Endothelial cell of umbilical vein (primary cell): ENCODE measurements around the gene KPNA1. TPM values are rescaled to one million over a fixed set of nuclear protein-coding genes. Genes with fewer than 3 reads are reported as not detected.

Experiments used
- BruUV-seq: library from RNA; stranded (reverse); fragments of 400-500 nt; replicated peaks from 2 replicates; lab custom pipeline; 2021; lab: Mats Ljungman, UMichigan
- CTCF ChIA-PET: fragments of 300-600, 350-600 bp; sonication (Branson Sonifier 250); formaldehyde crosslinking; loops from one replicate; lab custom pipeline; 2021; ENCODE audit warnings: antibody characterized with exemption, inconsistent platforms; lab: Charles Lee
- POLR2A ChIA-PET: fragments of 300-600, 350-600 bp; sonication (Branson Sonifier 250); formaldehyde crosslinking; loops from one replicate; lab custom pipeline; 2021; ENCODE audit warnings: antibody characterized with exemption, inconsistent platforms; lab: Charles Lee
- DNase-seq: peaks from one replicate; pipeline ENCODE4 v3.0.0-alpha.2; 2011; ENCODE audit warnings: low read depth, low spot score
- FAIRE-seq: peaks from 2 replicates; lab custom pipeline; 2011; peaks lifted over from hg19 to GRCh38; lab: Jason Lieb, UNC
- H2AFZ ChIP-seq: 2 replicates; pipeline ENCODE4 v1.6.0; 2012; ENCODE audit warnings: low read depth, low read length, control low read depth, inconsistent platforms
- H3K27ac ChIP-seq: 2 replicates; pipeline ENCODE4 v1.5.1; 2011; ENCODE audit warnings: low read depth, mild to moderate bottlenecking, control low read depth, low read length, moderate library complexity; ENCODE audit not compliant: insufficient read depth
- H3K27me3 ChIP-seq, 2 experiments: 2 replicates each; pipeline versions ENCODE4 v1.6.0 to v1.6.1; 2011; ENCODE audit warnings: low read length in 2 of 2, mixed read lengths in 1 of 2; ENCODE audit not compliant: control insufficient read depth in 2 of 2, insufficient read depth in 2 of 2
- H3K36me3 ChIP-seq, 2 experiments: 2 replicates in 1 of 2; 3 replicates in 1 of 2; pipeline ENCODE4 v1.5.1; 2011; ENCODE audit warnings: low read length in 2 of 2, mild to moderate bottlenecking in 1 of 2, moderate library complexity in 1 of 2; ENCODE audit not compliant: control insufficient read depth in 2 of 2, insufficient read depth in 2 of 2; ENCODE audit errors: extremely low read depth in 1 of 2
- H3K4me1 ChIP-seq: 3 replicates; pipeline ENCODE4 v1.5.1; 2011; ENCODE audit warnings: mild to moderate bottlenecking, low read length; ENCODE audit not compliant: control insufficient read depth, insufficient read depth; ENCODE audit errors: extremely low read depth
- H3K4me2 ChIP-seq: 2 replicates; pipeline ENCODE4 v1.6.1; 2011; ENCODE audit warnings: low read length, control low read depth, mixed read lengths; ENCODE audit not compliant: insufficient read depth
- H3K4me3 ChIP-seq, 3 experiments: fragments of 200-600 bp in 1 of 3; sonication (generic), shearing (Covaris generic) in 1 of 3; replicated peaks in 1 of 3; 2 replicates each; pipeline ENCODE4 v1.5.1; 2011 to 2016; ENCODE audit warnings: control low read depth in 3 of 3, low read length in 3 of 3, mild to moderate bottlenecking in 2 of 3, inconsistent platforms in 1 of 3, low read depth in 1 of 3, moderate library complexity in 1 of 3; ENCODE audit not compliant: insufficient read depth in 1 of 3
- H3K79me2 ChIP-seq: 2 replicates; pipeline ENCODE4 v1.6.0; 2012; ENCODE audit warnings: low read length, inconsistent platforms; ENCODE audit not compliant: control insufficient read depth, insufficient read depth
- H3K9ac ChIP-seq: replicated peaks from 2 replicates; pipeline ENCODE3; 2011; ENCODE audit warnings: low read length, control low read depth; ENCODE audit not compliant: insufficient read depth; ENCODE audit errors: extremely low read depth
- H3K9me1 ChIP-seq: replicated peaks from 3 replicates; pipeline ENCODE4 v1.6.0; 2011; ENCODE audit warnings: mild to moderate bottlenecking, low read length; ENCODE audit not compliant: control insufficient read depth, insufficient read depth; ENCODE audit errors: extremely low read depth
- H3K9me3 ChIP-seq: replicated peaks from 2 replicates; pipeline ENCODE4 v1.5.1; 2012; ENCODE audit warnings: low read length, inconsistent platforms; ENCODE audit not compliant: control insufficient read depth, insufficient read depth
- H4K20me1 ChIP-seq: replicated peaks from 2 replicates; pipeline ENCODE3; 2011; ENCODE audit warnings: mild to moderate bottlenecking, low read length; ENCODE audit not compliant: control insufficient read depth, insufficient read depth; ENCODE audit errors: extremely low read depth
- EZH2 ChIP-seq: IDR thresholded peaks from 2 replicates; pipeline ENCODE4 v1.6.1; 2012; ENCODE audit warnings: borderline replicate concordance, low read depth, mild to moderate bottlenecking, moderate library complexity, low read length, inconsistent platforms; ENCODE audit not compliant: severe bottlenecking
- FOS ChIP-seq: IDR thresholded peaks from 2 replicates; pipeline ENCODE4 v1.6.1; 2011; ENCODE audit warnings: mild to moderate bottlenecking, low read length, moderate library complexity, borderline replicate concordance; ENCODE audit not compliant: insufficient read depth
- GATA2 ChIP-seq: IDR thresholded peaks from 2 replicates; pipeline ENCODE4 v1.7.0; 2011; ENCODE audit warnings: low read depth, mild to moderate bottlenecking, moderate library complexity, mixed read lengths, low read length; ENCODE audit not compliant: insufficient read length, insufficient read depth
- JUN ChIP-seq: IDR thresholded peaks from 2 replicates; pipeline ENCODE4 v1.6.1; 2011; ENCODE audit warnings: borderline replicate concordance, low read depth; ENCODE audit not compliant: insufficient read length, insufficient read depth
- MYC ChIP-seq: IDR thresholded peaks from one replicate; pipeline ENCODE4 v1.6.1; 2011; ENCODE audit warnings: mild to moderate bottlenecking, low read depth, low read length
- POLR2A ChIP-seq: IDR thresholded peaks from 2 replicates; pipeline ENCODE4 v1.6.1; 2012; ENCODE audit warnings: low read depth, mild to moderate bottlenecking, control low read depth, low read length
- POLR2AphosphoS5 ChIP-seq: IDR thresholded peaks from 2 replicates; pipeline ENCODE4 v1.6.1; 2012; ENCODE audit warnings: low read depth, mild to moderate bottlenecking, control low read depth, low read length, moderate library complexity; ENCODE audit not compliant: insufficient read depth
- dilution Hi-C: fragments of 300-500 bp; cut with MboI; formaldehyde crosslinking; loops from one replicate; pipeline ENCODE4 v1.15.0; 2019; ENCODE audit warnings: low sequenced_read_pairs; ENCODE audit not compliant: extremely low pct_ligation_motif_present
- intact Hi-C: fragments of 100-400 bp; cut with micrococcal nuclease; formaldehyde crosslinking; loops from one replicate; pipeline ENCODE4 v1.10.0; 2022
- polyA plus RNA-seq, 4 experiments: library from polyadenylated mRNA; depleted of rRNA in 3 of 4; stranded (reverse) in 3 of 4; unstranded in 1 of 4; fragments of >200 nt; gene quantifications; 2 replicates each; pipeline versions ENCODE4 v1.2.1 to v1.2.3, GENCODE V29; 2011 to 2012; ENCODE audit warnings: missing spikeins in 1 of 4
- total RNA-seq: library from RNA; stranded (reverse); gene quantifications from 2 replicates; pipeline ENCODE4 v1.2.3, GENCODE V29; 2021
- TF ChIP-seq, protein P1 (sequence below), 2 donors: IDR thresholded peaks; 1 replicate in 1 of 2; 2 replicates in 1 of 2; pipeline ENCODE4 v1.5.1; 2011; ENCODE audit warnings: low read length in 2 of 2, mild to moderate bottlenecking in 2 of 2, moderate library complexity in 2 of 2, control low read depth in 1 of 2, inconsistent platforms in 1 of 2, low read depth in 1 of 2; ENCODE audit not compliant: insufficient read depth in 1 of 2; ENCODE audit errors: extremely low read depth in 1 of 2
- TF ChIP-seq, protein P2 (sequence below): IDR thresholded peaks from 2 replicates; pipeline ENCODE4 v1.6.1; 2011; ENCODE audit not compliant: insufficient read depth, insufficient read length

KPNA1 gene
- total and polyA plus RNA-seq, 2 donors (not counting 3 experiments of a cell fraction or from before 2014, with no cell fraction given), result 24.4 to 110 TPM

DNA sequence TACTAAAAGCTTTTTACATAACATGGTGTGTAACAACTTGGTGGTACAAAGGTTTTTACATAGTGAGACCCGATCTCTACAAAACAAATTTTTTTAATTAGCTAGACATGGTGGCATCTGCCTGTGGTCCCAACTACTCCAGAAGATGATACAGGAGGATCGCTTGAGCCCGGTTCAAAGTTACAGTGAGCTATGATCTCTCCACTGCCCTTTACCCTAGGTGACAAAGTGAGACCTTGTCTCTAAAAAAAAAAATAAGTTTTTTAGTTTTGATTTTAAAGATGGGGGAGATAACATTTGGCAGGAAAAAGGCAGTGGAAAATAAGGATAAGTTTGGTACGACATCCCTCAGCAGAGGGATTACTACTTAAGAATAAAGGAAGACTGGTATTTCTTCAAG is 124.8 kb downstream of the KPNA1 start:
- H3K36me3 ChIP-seq, result no peaks in the 10 kb centered on the region
- FAIRE-seq (no peak), DNase-seq (no peak)
- ChIA-PET POLR2A (no interaction called here), CTCF (interaction anchor here (1.6 to 5.4 kb wide), 2 partner anchors 289 to 843 kb away, joined by 4 to 120 read pairs; partner anchors contain the start of gene PARP14)
- TF ChIP-seq POLR2AphosphoS5, result no peak
- H3K4me2 ChIP-seq, result no peak overlapping the region
- intact Hi-C loops (loop anchor here (5.0 to 10.0 kb wide), 2 partner anchors 172 to 865 kb away; partner anchors contain the start of genes DTX3L and PARP9), dilution Hi-C loops (no loop called here)
- no peaks in the 10 kb centered on the region for H3K79me2 ChIP-seq
- H4K20me1 ChIP-seq, result no peaks in the 10 kb centered on the region
- H3K9me1 ChIP-seq, result no peaks in the 10 kb centered on the region
- H3K27me3 ChIP-seq, result no peaks in the 10 kb centered on the region
- no peak overlapping the region for H3K4me3 ChIP-seq
- no TSS peak for BruUV-seq
- H2AFZ ChIP-seq, result no peak overlapping the region
- no peaks in the 10 kb centered on the region for H3K9me3 ChIP-seq
- no peak overlapping the region for H3K9ac ChIP-seq
- no peak overlapping the region for H3K27ac ChIP-seq
- H3K4me1 ChIP-seq, result no peaks in the 10 kb centered on the region

DNA sequence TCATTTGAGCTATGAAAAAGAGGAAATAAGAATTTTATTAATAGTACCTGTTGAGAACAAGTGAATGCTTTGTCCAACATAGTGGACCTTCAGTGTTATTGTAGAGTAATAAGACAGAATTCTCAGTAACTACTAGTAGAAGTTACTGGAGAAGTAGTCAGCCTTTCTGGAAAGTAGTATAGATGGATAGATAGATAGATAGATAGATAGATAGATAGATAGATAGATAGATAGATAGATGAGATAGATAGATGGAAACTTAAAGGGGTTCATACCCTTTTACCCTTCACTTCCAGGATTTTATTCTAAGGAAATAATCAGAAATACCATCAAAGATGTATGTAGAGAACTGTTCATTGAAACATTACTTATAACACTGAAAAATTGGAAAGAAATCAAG is 125.5 kb downstream of the KPNA1 start:
- no peak overlapping the region for H3K9ac ChIP-seq
- no peak overlapping the region for H3K4me3 ChIP-seq
- dilution Hi-C loops, result no loop called here
- TF ChIP-seq MYC (no peak), GATA2 (no peak), POLR2A (no peak), JUN (no peak), FOS (no peak), POLR2AphosphoS5 (no peak), EZH2 (no peak)
- TF ChIP-seq, protein P1, sequence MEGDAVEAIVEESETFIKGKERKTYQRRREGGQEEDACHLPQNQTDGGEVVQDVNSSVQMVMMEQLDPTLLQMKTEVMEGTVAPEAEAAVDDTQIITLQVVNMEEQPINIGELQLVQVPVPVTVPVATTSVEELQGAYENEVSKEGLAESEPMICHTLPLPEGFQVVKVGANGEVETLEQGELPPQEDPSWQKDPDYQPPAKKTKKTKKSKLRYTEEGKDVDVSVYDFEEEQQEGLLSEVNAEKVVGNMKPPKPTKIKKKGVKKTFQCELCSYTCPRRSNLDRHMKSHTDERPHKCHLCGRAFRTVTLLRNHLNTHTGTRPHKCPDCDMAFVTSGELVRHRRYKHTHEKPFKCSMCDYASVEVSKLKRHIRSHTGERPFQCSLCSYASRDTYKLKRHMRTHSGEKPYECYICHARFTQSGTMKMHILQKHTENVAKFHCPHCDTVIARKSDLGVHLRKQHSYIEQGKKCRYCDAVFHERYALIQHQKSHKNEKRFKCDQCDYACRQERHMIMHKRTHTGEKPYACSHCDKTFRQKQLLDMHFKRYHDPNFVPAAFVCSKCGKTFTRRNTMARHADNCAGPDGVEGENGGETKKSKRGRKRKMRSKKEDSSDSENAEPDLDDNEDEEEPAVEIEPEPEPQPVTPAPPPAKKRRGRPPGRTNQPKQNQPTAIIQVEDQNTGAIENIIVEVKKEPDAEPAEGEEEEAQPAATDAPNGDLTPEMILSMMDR (IDR thresholded peaks at IDR 0.05; ENCODE audit: extremely low read depth in 1 of 2, insufficient read depth in 1 of 2, low read depth in 1 of 2, low read length in 2 of 2), result no peak
- TF ChIP-seq, protein P2, sequence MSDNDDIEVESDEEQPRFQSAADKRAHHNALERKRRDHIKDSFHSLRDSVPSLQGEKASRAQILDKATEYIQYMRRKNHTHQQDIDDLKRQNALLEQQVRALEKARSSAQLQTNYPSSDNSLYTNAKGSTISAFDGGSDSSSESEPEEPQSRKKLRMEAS, result no peak
- no peaks in the 10 kb centered on the region for H3K9me1 ChIP-seq
- H3K9me3 ChIP-seq, result no peaks in the 10 kb centered on the region
- FAIRE-seq (no peak), DNase-seq (no peak)
- peaks cover 3% of the 10 kb centered on the region for H3K4me1 ChIP-seq
- intact Hi-C loops, result no loop called here
- H4K20me1 ChIP-seq, result no peaks in the 10 kb centered on the region
- ChIA-PET POLR2A (no interaction called here), CTCF (interaction anchor here (1.6 to 5.4 kb wide), 2 partner anchors 290 to 842 kb away, joined by 4 to 120 read pairs; partner anchors contain the start of gene PARP14)
- no peaks in the 10 kb centered on the region for H3K27me3 ChIP-seq
- H3K27ac ChIP-seq, result no peak overlapping the region
- no peak overlapping the region for H3K4me2 ChIP-seq
- no TSS peak for BruUV-seq
- no peak overlapping the region for H2AFZ ChIP-seq
- no peaks in the 10 kb centered on the region for H3K36me3 ChIP-seq
- H3K79me2 ChIP-seq, result no peaks in the 10 kb centered on the region
